ENCODE measurements around the gene LRP2.

- TF ChIP-seq, protein P1, sequence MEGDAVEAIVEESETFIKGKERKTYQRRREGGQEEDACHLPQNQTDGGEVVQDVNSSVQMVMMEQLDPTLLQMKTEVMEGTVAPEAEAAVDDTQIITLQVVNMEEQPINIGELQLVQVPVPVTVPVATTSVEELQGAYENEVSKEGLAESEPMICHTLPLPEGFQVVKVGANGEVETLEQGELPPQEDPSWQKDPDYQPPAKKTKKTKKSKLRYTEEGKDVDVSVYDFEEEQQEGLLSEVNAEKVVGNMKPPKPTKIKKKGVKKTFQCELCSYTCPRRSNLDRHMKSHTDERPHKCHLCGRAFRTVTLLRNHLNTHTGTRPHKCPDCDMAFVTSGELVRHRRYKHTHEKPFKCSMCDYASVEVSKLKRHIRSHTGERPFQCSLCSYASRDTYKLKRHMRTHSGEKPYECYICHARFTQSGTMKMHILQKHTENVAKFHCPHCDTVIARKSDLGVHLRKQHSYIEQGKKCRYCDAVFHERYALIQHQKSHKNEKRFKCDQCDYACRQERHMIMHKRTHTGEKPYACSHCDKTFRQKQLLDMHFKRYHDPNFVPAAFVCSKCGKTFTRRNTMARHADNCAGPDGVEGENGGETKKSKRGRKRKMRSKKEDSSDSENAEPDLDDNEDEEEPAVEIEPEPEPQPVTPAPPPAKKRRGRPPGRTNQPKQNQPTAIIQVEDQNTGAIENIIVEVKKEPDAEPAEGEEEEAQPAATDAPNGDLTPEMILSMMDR (IDR thresholded peaks at IDR 0.05) = no peak
- no peak for TF ChIP-seq POLR2A (IDR thresholded peaks at IDR 0.05)
Observed at GRCh38 chr2:169230204-169230603, 132.1 kb downstream of the LRP2 start.

Data from thyroid gland (tissue), 4 donors.